Sigmoid colon (tissue), 7 donors: ENCODE data around the gene SPACA6. TPM values are rescaled to one million over a fixed set of nuclear protein-coding genes. Genes with fewer than 3 reads are reported as not detected.

Experiments
- DNase-seq: peaks from one replicate; pipeline ENCODE4 v3.0.0-alpha.2; 2019
- H3K27ac ChIP-seq, 4 donors: fragments of 200-600 bp; sonication (generic); one replicate each; pipeline ENCODE4 v1.5.1; 2016 to 2019; ENCODE audit warnings: mild to moderate bottlenecking in 1 of 4
- H3K27me3 ChIP-seq, 3 donors: fragments of 200-600 bp; sonication (generic); one replicate each; pipeline ENCODE4 v1.5.1; 2019; ENCODE audit warnings: mild to moderate bottlenecking in 1 of 3
- H3K36me3 ChIP-seq, 4 donors: fragments of 200-600 bp; sonication (generic); one replicate each; pipeline ENCODE4 v1.5.1; 2016 to 2019
- H3K4me1 ChIP-seq, 4 donors: fragments of 200-600 bp; sonication (generic); one replicate each; pipeline ENCODE4 v1.5.1; 2017 to 2019
- H3K4me3 ChIP-seq, 4 donors: fragments of 200-600 bp; sonication (generic); one replicate each; pipeline ENCODE4 v1.5.1; 2017 to 2019; ENCODE audit warnings: mild to moderate bottlenecking in 2 of 4, moderate library complexity in 1 of 4
- H3K9me3 ChIP-seq, 4 donors: fragments of 200-600 bp in 3 of 4; sonication (generic) in 3 of 4; one replicate each; pipeline versions ENCODE4 v1.5.1 to v1.6.1; 2013 to 2019
- CTCF ChIP-seq, 4 experiments: fragments of 450-650 bp in 3 of 4; fragments of 200-600 bp in 1 of 4; IDR thresholded peaks; one replicate each; pipeline ENCODE4 v1.5.1; 2016 to 2019; ENCODE audit warnings: antibody characterized with exemption in 4 of 4, mild to moderate bottlenecking in 3 of 4, moderate library complexity in 2 of 4
- EP300 ChIP-seq, 4 donors: sonication (generic); formaldehyde crosslinking; IDR thresholded peaks; one replicate each; pipeline ENCODE4 v1.6.1; 2017; ENCODE audit warnings: antibody characterized with exemption in 4 of 4
- POLR2A ChIP-seq, 2 donors: fragments of 450-650 bp; IDR thresholded peaks; one replicate each; pipeline ENCODE4 v1.6.1; 2016; ENCODE audit warnings: antibody characterized with exemption in 2 of 2, mild to moderate bottlenecking in 2 of 2, moderate library complexity in 2 of 2
- POLR2AphosphoS5 ChIP-seq, 4 donors: sonication (generic); formaldehyde crosslinking; IDR thresholded peaks; one replicate each; pipeline ENCODE4 v1.6.1; 2017; ENCODE audit warnings: antibody characterized with exemption in 4 of 4
- WGBS, 2 donors: extraction: QIAGEN DNeasy Blood & Tissue Kit; methylation state at CpG; one replicate each; pipeline ENCODE4 v1.1.7; 2013; 5-methylcytosine and 5-hydroxymethylcytosine counted together
- intact Hi-C: fragments of 100-400 bp; cut with DNase I; formaldehyde crosslinking; loops from one replicate; pipeline ENCODE4 v1.15.1; 2023
- polyA plus RNA-seq, 3 donors: library from polyadenylated mRNA; stranded (reverse); fragments of 200-250 nt; gene quantifications; one replicate each; pipeline ENCODE4 v1.2.3, GENCODE V29; 2013
- total RNA-seq, 4 donors: library from RNA; depleted of rRNA; stranded (reverse); fragments of >200 nt; gene quantifications; one replicate each; pipeline ENCODE4 v1.1.0, GENCODE V29; 2016
- donor health status: healthy with polysubstance abuse.
- donor health status: Bipolar disorder and iron deficiency.
- donor health status: healthy.

SPACA6 gene
- total and polyA plus RNA-seq, 7 donors: 3.0 to 45.7 (median 21.4) TPM; not detected in 1

GRCh38 chr19:51702825-51703574 is 9.9 kb downstream of the SPACA6 start:
- intact Hi-C loops: loop anchor here (1.0 to 10.0 kb wide), 2 partner anchors 12 to 1318 kb away; partner anchors contain the start of gene POLD1
- DNase-seq: peak; percentile 80
- Histone ChIP-seq H3K27ac (peak overlapping the region; percentile 87 to 95 (median 92)), H3K4me3 (peak overlapping the region in 3 of 4 donors; percentile 55 to 63 (median 56)), H3K27me3 (no peaks in the 10 kb centered on the region), H3K36me3 (peaks cover 0 to 30% (median 10%) of the 10 kb centered on the region in 4 donors), H3K9me3 (no peaks in the 10 kb centered on the region), H3K4me1 (peaks cover 0 to 43% (median 40%) of the 10 kb centered on the region in 4 donors)
- TF ChIP-seq CTCF (IDR thresholded peaks at IDR 0.05) (no peak), POLR2AphosphoS5 (IDR thresholded peaks at IDR 0.05) (peak in 2 of 4 donors; percentile 2 to 62), POLR2A (IDR thresholded peaks at IDR 0.05) (peak in 1 of 2 donors; percentile 7)
- 8 to 17% methylated on average over 46 of the region's 46 CpGs for WGBS, 2 donors

DNA sequence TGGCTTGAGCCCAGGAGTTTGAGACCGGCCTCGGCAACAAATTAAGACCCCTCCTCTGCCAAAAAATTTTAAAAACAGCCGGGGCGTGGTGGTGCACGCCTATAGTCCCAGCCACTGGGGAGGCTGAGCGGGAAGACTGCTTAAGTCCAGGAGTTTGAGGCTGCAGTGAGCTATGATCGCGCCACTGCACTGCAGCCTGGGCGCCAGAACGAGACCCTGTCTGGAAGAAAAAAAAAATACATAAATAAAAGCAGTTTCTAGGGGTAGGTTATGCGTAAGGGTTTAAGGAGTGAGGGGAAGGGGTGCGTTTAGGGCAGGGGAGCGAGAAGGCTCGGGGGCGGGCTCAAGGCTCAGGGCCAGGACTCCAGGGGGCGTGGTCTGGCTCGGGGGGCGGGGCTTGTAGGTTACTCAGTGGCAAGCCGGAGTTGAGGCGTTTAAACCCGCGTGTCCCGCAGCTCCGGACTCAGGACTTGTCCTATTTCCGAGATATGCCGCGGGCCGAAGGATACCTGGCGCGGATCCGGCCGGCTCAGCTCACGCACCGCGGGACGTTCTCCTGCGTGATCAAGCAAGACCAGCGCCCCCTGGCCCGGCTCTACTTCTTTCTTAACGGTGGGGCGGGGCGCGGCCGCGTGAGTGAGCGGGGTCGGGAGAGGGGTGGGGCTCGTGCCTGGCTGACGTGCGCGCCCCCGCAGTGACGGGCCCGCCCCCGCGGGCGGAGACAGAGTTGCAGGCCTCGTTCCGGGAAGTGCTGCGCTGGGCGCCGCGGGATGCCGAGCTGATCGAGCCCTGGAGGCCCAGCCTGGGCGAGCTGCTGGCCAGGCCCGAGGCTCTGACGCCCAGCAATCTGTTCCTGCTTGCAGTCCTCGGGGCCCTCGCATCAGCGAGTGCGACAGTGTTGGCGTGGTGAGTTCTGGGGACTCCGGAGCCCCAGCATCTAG is 10.7 kb downstream of the SPACA6 start:
- intact Hi-C loops: loop anchor here (1.0 to 10.0 kb wide), 2 partner anchors 13 to 1319 kb away; partner anchors contain the start of gene POLD1
- H3K4me1 ChIP-seq: peaks cover 0 to 40% (median 40%) of the 10 kb centered on the region in 4 donors
- H3K27ac ChIP-seq: peak overlapping the region; percentile 87 to 95 (median 92)
- H3K27me3 ChIP-seq: no peaks in the 10 kb centered on the region
- H3K36me3 ChIP-seq: peaks cover 0 to 22% (median 6%) of the 10 kb centered on the region in 4 donors
- DNase-seq: peak; percentile 99
- TF ChIP-seq EP300 (IDR thresholded peaks at IDR 0.05) (peak in 2 of 4 donors; percentile 33 to 35), POLR2A (IDR thresholded peaks at IDR 0.05) (peak; percentile 65 to 72), CTCF (IDR thresholded peaks at IDR 0.05) (peak in 3 of 4 experiments; percentile 21 to 36 (median 34)), POLR2AphosphoS5 (IDR thresholded peaks at IDR 0.05) (peak; percentile 86 to 92 (median 92))
- 1% methylated on average over 74 of the region's 74 CpGs for WGBS, 2 donors
- peak overlapping the region; percentile 55 to 63 (median 60) for H3K4me3 ChIP-seq
- no peaks in the 10 kb centered on the region for H3K9me3 ChIP-seq

DNA sequence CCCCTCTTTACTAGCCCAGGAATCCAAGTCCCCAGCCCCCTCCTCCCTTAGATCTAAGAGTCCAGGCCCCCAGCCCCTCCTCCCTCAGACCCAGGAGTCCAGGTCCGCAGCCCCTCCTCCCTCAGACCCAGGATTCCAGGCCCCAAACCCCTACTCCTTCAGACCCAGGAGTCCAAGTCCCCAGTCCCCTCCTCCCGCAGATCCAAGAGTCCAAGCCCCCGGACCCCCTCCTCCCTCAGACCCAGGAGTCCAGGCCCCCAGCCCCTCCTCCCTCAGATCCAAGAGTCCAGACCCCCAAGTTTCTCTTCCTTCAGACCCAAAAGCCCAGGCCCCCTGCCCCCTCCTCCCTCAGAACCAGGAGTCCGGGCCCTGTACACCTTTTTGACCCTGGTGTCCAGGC is 11.5 kb downstream of the SPACA6 start:
- 15 to 43% methylated on average over 4 of the region's 4 CpGs for WGBS, 2 donors
- DNase-seq: no peak
- intact Hi-C loops: loop anchor here (10.0 kb wide), 1 partner anchor 1320 kb away; the partner anchor contains the start of gene POLD1

More for the DNA sequence above, 11.5 kb downstream of the SPACA6 start:
- H3K4me1 ChIP-seq: peaks cover 0 to 40% (median 36%) of the 10 kb centered on the region in 4 donors
- peak overlapping the region; percentile 87 to 95 (median 92) for H3K27ac ChIP-seq
- H3K4me3 ChIP-seq: peak overlapping the region; percentile 55 to 63 (median 60)
- TF ChIP-seq EP300 (IDR thresholded peaks at IDR 0.05): no peak
- no peak for TF ChIP-seq CTCF (IDR thresholded peaks at IDR 0.05)
- TF ChIP-seq POLR2AphosphoS5 (IDR thresholded peaks at IDR 0.05): no peak
- no peak for TF ChIP-seq POLR2A (IDR thresholded peaks at IDR 0.05)
- no peaks in the 10 kb centered on the region for H3K9me3 ChIP-seq
- H3K36me3 ChIP-seq: peaks cover 0 to 17% (median 3%) of the 10 kb centered on the region in 4 donors
- H3K27me3 ChIP-seq: no peaks in the 10 kb centered on the region
